BE2C (cell line): ENCODE measurements around the gene IGHMBP2.

Experiments used
- DNase-seq: peaks from one replicate; pipeline ENCODE4 v3.0.0-alpha.2; 2020
- H3K27me3 ChIP-seq: fragments of 250-450 bp; sonication (Bioruptor Pico); 2 replicates; pipeline ENCODE4 v1.5.1; 2020; ENCODE audit warnings: mild to moderate bottlenecking
- H3K36me3 ChIP-seq: fragments of 250-450 bp; sonication (Bioruptor Pico); 2 replicates; pipeline ENCODE4 v1.5.1; 2020; ENCODE audit warnings: mild to moderate bottlenecking
- H3K4me1 ChIP-seq: fragments of 250-450 bp; sonication (Bioruptor Pico); 2 replicates; pipeline ENCODE4 v1.5.1; 2020
- H3K4me3 ChIP-seq: 2 replicates; pipeline ENCODE4 v1.5.1; 2011; ENCODE audit warnings: low read depth, low read length
- H3K9me3 ChIP-seq: fragments of 250-450 bp; sonication (Bioruptor Pico); 2 replicates; pipeline ENCODE4 v1.5.1; 2020
- TF ChIP-seq, protein P1 (sequence below): IDR thresholded peaks from 2 replicates; pipeline ENCODE4 v1.5.1; 2012; ENCODE audit warnings: mild to moderate bottlenecking, low read depth, low read length

Gene IGHMBP2

DNA sequence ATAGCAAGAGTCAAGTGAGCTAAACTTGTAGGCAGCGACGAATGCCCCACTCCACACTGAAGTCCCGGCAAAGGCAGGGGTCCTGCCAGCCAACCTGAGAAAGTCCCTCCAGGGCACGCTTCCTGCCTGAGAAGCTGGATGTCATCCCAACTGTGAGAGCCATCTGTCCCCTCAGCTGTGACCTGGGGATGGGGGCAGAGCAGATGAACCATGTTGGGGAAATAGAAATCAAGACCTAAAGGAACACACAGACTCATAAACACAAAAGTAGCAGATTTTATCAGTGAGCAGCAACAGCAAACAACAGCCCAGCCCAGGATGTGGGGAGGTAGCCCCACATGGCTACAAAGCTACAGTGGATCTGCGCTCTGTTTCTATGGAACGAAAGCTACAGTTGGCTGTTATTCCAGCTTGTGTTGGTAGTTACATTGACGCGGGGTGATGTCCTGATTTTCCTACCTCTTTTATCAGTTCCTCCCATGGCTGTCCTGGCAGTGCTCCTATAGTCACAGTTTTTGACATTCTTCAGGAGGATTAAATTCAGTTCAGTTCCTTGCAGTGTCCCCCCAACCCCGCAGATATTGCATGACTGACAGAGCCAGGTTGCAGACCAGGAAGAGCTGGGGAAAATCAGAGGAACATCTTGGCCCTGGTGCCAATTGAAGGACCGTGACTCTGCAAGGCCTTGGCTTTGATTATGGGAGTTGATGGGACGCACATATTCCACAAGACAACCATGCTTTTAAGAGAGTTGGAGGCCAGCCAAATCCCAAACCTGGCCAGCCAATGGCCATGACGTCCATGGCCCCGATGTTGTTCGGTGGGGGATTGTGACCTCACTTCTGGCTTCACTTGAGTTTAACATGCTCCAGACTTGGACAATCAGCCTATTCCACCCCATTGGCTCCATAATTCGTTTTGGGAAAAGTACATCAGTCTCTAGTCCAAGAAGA lies 62.5 kb downstream of the IGHMBP2 start:
- TF ChIP-seq, protein P1, sequence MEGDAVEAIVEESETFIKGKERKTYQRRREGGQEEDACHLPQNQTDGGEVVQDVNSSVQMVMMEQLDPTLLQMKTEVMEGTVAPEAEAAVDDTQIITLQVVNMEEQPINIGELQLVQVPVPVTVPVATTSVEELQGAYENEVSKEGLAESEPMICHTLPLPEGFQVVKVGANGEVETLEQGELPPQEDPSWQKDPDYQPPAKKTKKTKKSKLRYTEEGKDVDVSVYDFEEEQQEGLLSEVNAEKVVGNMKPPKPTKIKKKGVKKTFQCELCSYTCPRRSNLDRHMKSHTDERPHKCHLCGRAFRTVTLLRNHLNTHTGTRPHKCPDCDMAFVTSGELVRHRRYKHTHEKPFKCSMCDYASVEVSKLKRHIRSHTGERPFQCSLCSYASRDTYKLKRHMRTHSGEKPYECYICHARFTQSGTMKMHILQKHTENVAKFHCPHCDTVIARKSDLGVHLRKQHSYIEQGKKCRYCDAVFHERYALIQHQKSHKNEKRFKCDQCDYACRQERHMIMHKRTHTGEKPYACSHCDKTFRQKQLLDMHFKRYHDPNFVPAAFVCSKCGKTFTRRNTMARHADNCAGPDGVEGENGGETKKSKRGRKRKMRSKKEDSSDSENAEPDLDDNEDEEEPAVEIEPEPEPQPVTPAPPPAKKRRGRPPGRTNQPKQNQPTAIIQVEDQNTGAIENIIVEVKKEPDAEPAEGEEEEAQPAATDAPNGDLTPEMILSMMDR: no peak
- peaks cover 9% of the 10 kb centered on the region; the same call in 1 of the 2 replicates for H3K4me1 ChIP-seq
- DNase-seq: no peak
- no peaks in the 10 kb centered on the region for H3K27me3 ChIP-seq
- no peaks in the 10 kb centered on the region for H3K36me3 ChIP-seq
- H3K9me3 ChIP-seq: peaks cover 3% of the 10 kb centered on the region; the same call in 1 of the 2 replicates
- H3K4me3 ChIP-seq: no peak overlapping the region

DNA sequence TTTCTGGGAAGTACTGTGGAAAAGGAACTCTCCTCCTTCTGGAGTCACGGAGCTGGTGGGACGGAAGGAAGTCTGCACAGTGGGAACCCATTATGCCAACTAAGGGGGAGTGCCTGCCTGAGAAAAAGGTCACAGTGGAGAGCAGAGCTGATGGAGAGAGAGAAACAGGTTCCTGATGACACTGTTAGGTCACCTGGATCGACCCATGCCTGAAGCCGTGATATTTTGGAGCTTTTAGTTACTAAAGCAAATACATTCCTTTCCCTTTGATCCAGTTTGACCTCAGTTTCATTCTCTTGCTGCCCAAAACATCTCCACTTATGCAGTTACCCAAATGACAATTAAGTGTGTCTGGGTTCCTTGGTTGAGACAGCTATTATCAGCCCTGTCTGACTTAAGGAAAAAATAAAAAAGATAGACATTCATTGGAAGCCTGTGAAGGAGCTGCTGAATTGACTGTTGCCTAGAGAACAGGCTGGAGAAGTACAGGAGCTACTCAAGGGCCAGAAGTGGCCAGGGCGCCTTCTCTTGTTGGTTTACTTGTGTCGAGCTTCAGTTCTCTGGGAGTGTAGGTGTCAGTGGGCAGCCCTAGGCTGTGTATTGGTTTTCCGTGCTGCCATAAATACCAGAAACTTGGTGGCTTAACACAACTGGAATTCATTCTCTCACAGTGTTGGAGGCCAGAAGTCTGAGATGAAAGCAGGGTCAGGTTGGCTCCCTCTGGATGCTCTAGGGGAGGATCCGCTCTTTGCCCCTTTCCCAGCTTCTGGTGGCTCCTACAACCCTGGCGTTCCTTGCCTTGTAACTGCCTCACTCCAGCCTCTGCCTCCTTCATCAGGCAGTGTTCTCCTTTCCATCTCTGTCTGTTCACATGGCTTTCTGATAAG lies 63.4 kb downstream of the IGHMBP2 start:
- peaks cover 9% of the 10 kb centered on the region; the same call in 1 of the 2 replicates for H3K4me1 ChIP-seq
- DNase-seq: no peak
- no peak overlapping the region for H3K4me3 ChIP-seq
- no peaks in the 10 kb centered on the region for H3K36me3 ChIP-seq
- no peaks in the 10 kb centered on the region for H3K27me3 ChIP-seq
- TF ChIP-seq, protein P1: no peak
- peaks cover 3% of the 10 kb centered on the region; the same call in 1 of the 2 replicates for H3K9me3 ChIP-seq

DNA sequence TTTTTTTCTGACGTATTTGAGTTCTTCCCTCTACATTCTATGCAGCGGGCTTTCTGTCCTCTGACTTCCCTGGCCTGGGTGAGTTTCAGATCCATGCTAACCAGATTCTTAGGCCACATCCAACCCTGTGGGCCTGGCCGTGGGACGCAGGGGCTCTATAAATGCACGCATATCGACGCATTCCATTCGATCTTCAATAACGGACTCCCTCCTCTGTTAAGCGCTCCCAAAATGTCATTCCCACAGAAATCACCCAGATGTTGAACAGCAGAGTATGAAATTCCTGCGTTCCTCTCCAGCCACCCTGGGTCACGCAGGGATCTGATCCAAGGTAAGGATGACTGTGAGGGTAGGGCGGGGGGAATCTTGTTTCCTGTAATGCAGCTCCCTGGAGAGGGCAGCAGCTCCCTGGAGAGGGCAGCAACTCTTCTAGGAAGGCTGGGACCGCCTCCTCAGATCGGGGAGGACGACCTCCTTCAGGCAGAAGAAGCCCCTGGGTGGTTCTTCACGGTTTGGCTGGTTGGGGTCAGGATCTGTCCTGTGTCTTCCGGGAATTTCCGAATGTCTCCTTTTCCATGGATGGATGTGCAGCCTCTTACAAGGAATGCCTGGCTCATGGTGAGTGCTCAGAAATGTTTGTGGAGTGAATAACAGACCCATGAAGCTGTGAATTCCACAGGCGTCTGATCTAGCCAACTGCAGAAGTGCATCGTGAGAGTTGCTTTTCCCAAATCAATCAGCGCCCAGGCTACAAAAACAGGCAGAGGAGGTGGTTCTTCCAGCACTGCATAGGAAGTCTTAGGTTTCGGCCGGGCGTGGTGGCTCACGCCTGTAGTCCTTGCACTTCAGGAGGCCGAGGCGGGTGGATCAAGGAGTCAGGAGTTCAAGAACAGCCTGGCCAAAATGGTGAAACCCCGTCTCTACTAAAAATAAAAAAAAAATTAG lies 64.9 kb downstream of the IGHMBP2 start:
- no peak for DNase-seq
- TF ChIP-seq, protein P1: no peak
- no peak overlapping the region for H3K4me3 ChIP-seq
- H3K9me3 ChIP-seq: no peaks in the 10 kb centered on the region; the same call in 1 of the 2 replicates
- H3K27me3 ChIP-seq: no peaks in the 10 kb centered on the region
- H3K4me1 ChIP-seq: peaks cover 9% of the 10 kb centered on the region; the same call in 1 of the 2 replicates
- H3K36me3 ChIP-seq: no peaks in the 10 kb centered on the region

DNA sequence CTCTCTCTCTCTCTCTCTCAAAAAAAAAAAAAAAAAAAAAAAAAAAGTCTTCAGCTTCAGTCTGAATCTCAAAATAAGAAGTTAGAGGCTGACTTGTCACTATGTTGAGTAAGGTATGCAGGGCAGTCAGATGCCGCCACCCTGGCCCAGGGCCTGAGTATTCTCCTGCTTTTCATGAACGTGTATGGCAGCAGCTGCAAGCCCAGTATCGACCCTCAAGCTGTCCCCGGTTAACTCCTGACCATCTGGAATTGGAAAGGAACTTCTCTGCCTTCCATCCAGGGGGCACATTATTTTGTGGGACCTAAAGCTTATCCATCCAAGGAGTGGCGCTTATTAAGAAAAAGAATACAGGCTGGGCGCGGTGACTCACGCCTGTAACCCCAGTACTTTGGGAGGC lies 65.7 kb downstream of the IGHMBP2 start:
- TF ChIP-seq, protein P1: no peak
- no peaks in the 10 kb centered on the region for H3K27me3 ChIP-seq
- DNase-seq: no peak

DNA sequence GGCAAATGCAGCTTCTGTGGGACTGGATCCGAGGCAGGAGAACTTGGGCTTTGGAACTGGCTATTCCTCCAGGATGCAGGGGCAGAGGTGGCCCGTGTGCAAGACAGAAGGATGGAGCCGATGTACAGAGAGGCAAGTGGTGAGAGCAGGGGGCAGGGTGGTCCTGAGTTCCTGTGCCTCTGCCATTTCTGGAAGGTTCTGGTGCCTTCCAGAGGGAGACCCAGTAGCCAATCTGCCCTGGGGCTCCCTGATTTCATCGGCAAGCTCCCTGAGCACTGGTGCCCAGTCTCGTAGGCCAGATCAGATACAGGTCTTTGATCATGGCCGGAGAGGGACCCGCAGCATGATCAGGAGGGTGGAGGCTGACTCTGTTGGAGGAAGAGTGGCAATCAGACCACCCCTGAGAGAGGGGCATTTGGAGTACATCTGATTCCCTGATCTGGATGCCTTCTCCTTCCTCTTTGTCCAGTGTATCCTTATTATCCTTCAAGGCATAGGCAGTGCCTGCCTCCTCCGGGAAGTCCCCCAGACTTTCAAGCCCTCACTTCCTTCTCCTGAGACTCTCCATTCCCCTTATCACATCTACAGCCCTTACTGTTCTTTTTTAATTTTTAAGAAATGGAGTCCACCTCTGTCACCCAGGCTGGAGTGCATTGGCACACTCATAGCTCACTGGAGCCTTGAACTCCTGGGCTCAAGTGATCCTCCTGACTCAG lies 67.4 kb downstream of the IGHMBP2 start:
- Histone ChIP-seq H3K4me3 (no peak overlapping the region), H3K36me3 (no peaks in the 10 kb centered on the region), H3K4me1 (peaks cover 8% of the 10 kb centered on the region), H3K27me3 (no peaks in the 10 kb centered on the region), H3K9me3 (no peaks in the 10 kb centered on the region; the same call in 1 of the 2 replicates)
- no peak for DNase-seq
- TF ChIP-seq, protein P1: no peak

More for the DNA sequence above, 65.7 kb downstream of the IGHMBP2 start:
- H3K36me3 ChIP-seq: no peaks in the 10 kb centered on the region
- no peaks in the 10 kb centered on the region; the same call in none of the 2 replicates for H3K9me3 ChIP-seq
- no peak overlapping the region for H3K4me3 ChIP-seq
- peaks cover 9% of the 10 kb centered on the region for H3K4me1 ChIP-seq
